ENCODE results near the gene KCTD1. TPM values are rescaled to one million over a fixed set of nuclear protein-coding genes. Genes with fewer than 3 reads are reported as not detected.

KCTD1 gene
- total RNA-seq, 4 donors from 2014 or later: 4.7 to 6.0 (median 5.2) TPM

GRCh38 chr18:26556573-26556972 lies 8.2 kb upstream of the KCTD1 start:
- no peaks in the 10 kb centered on the region for H3K4me1 ChIP-seq
- no peak for DNase-seq
- H3K36me3 ChIP-seq: no peaks in the 10 kb centered on the region
- TF ChIP-seq CTCF (IDR thresholded peaks at IDR 0.05 in 4 of 5, conservative IDR thresholded peaks at IDR 0.05 in 1 of 5): no peak
- no peak for TF ChIP-seq POLR2A (IDR thresholded peaks at IDR 0.05)
- no peak overlapping the region for H3K27ac ChIP-seq
- H3K4me3 ChIP-seq: no peak overlapping the region
- in situ Hi-C loops (cut with MboI; ENCODE audit: low sequenced_read_pairs in 4 of 4): no loop called here
- no peaks in the 10 kb centered on the region for H3K9me3 ChIP-seq
- H3K27me3 ChIP-seq: peaks cover 0 to 8% (median 5%) of the 10 kb centered on the region in 3 donors
- intact Hi-C loops (cut with DNase I; ENCODE audit: low total_unique reads): no loop called here
- ATAC-seq: no peak

GRCh38 chr18:26555804-26556553 lies 7.6 kb upstream of the KCTD1 start:
- DNase-seq (no peak), ATAC-seq (no peak)
- Histone ChIP-seq H3K4me1 (peaks cover 0 to 3% of the 10 kb centered on the region in 2 donors), H3K36me3 (no peaks in the 10 kb centered on the region), H3K9me3 (no peaks in the 10 kb centered on the region), H3K27ac (no peak overlapping the region), H3K27me3 (peaks cover 3 to 14% (median 11%) of the 10 kb centered on the region in 3 donors), H3K4me3 (no peak overlapping the region)
- intact Hi-C loops (cut with DNase I; ENCODE audit: low total_unique reads) (no loop called here), in situ Hi-C loops (cut with MboI; ENCODE audit: low sequenced_read_pairs in 4 of 4) (no loop called here)
- TF ChIP-seq POLR2A (IDR thresholded peaks at IDR 0.05) (no peak), CTCF (IDR thresholded peaks at IDR 0.05 in 4 of 5, conservative IDR thresholded peaks at IDR 0.05 in 1 of 5) (no peak)

GRCh38 chr18:26553943-26554342 lies 5.6 kb upstream of the KCTD1 start:
- Histone ChIP-seq H3K4me3 (no peak overlapping the region), H3K27me3 (peaks cover 6 to 28% (median 19%) of the 10 kb centered on the region in 3 donors), H3K9me3 (no peaks in the 10 kb centered on the region), H3K4me1 (peaks cover 3 to 22% of the 10 kb centered on the region in 2 donors), H3K36me3 (no peaks in the 10 kb centered on the region), H3K27ac (no peak overlapping the region)
- no peak for ATAC-seq
- in situ Hi-C loops (cut with MboI; ENCODE audit: low sequenced_read_pairs in 4 of 4): no loop called here
- no peak for DNase-seq
- no peak for TF ChIP-seq POLR2A (IDR thresholded peaks at IDR 0.05)
- TF ChIP-seq CTCF (IDR thresholded peaks at IDR 0.05 in 4 of 5, conservative IDR thresholded peaks at IDR 0.05 in 1 of 5): no peak
- intact Hi-C loops (cut with DNase I; ENCODE audit: low total_unique reads): no loop called here

GRCh38 chr18:26551695-26552081 lies 3.3 kb upstream of the KCTD1 start:
- no peaks in the 10 kb centered on the region for H3K36me3 ChIP-seq
- H3K27me3 ChIP-seq: peaks cover 6 to 28% (median 19%) of the 10 kb centered on the region in 3 donors
- no peak overlapping the region for H3K27ac ChIP-seq
- peaks cover 7 to 28% of the 10 kb centered on the region in 2 donors for H3K4me1 ChIP-seq
- in situ Hi-C loops (cut with MboI; ENCODE audit: low sequenced_read_pairs in 4 of 4) (no loop called here), intact Hi-C loops (cut with DNase I; ENCODE audit: low total_unique reads) (no loop called here)
- H3K9me3 ChIP-seq: no peaks in the 10 kb centered on the region
- H3K4me3 ChIP-seq: no peak overlapping the region
- no peak for ATAC-seq
- no peak for DNase-seq
- TF ChIP-seq CTCF (IDR thresholded peaks at IDR 0.05 in 4 of 5, conservative IDR thresholded peaks at IDR 0.05 in 1 of 5): no peak
- TF ChIP-seq POLR2A (IDR thresholded peaks at IDR 0.05): no peak
